ENCODE data around the gene NELFB.

GRCh38 chr9:137241490-137242268, 13.4 kb upstream of the NELFB start:
- TF ChIP-seq POLR2A (IDR thresholded peaks at IDR 0.05): no peak
- TF ChIP-seq, protein P1, sequence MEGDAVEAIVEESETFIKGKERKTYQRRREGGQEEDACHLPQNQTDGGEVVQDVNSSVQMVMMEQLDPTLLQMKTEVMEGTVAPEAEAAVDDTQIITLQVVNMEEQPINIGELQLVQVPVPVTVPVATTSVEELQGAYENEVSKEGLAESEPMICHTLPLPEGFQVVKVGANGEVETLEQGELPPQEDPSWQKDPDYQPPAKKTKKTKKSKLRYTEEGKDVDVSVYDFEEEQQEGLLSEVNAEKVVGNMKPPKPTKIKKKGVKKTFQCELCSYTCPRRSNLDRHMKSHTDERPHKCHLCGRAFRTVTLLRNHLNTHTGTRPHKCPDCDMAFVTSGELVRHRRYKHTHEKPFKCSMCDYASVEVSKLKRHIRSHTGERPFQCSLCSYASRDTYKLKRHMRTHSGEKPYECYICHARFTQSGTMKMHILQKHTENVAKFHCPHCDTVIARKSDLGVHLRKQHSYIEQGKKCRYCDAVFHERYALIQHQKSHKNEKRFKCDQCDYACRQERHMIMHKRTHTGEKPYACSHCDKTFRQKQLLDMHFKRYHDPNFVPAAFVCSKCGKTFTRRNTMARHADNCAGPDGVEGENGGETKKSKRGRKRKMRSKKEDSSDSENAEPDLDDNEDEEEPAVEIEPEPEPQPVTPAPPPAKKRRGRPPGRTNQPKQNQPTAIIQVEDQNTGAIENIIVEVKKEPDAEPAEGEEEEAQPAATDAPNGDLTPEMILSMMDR (IDR thresholded peaks at IDR 0.05): no peak
